OCI-LY1 (cell line): Measurements from ENCODE around the gene EDN2.

Experiments
- CTCF ChIP-seq: fragments of 200-600 bp; sonication (generic), shearing (Covaris generic); IDR thresholded peaks from 2 replicates; pipeline ENCODE4 v1.5.1; 2017; ENCODE audit warnings: mild to moderate bottlenecking, antibody characterized with exemption, low read length, moderate library complexity, mixed read lengths
- EZH2 ChIP-seq: fragments of 200-600 bp; sonication (generic), shearing (Covaris generic); IDR thresholded peaks from 2 replicates; pipeline ENCODE4 v1.8.0; 2017; ENCODE audit warnings: borderline replicate concordance, mixed run types, mild to moderate bottlenecking, antibody characterized with exemption, low read length, moderate library complexity, mixed read lengths

GRCh38 chr1:41463516-41463915 lies 21.0 kb downstream of the EDN2 start:
- no peak for TF ChIP-seq CTCF
- no peak for TF ChIP-seq EZH2
